AG20443 (cell line): ENCODE measurements around the gene NEIL1.
A peak's percentile ranks its signal among the peaks of the same experiment; 100 is the strongest.

Experiments
- DNase-seq: peaks from one replicate; pipeline ENCODE4 v3.0.0; 2012; ENCODE audit warnings: low spot score, mixed read lengths

The NEIL1 gene

DNA sequence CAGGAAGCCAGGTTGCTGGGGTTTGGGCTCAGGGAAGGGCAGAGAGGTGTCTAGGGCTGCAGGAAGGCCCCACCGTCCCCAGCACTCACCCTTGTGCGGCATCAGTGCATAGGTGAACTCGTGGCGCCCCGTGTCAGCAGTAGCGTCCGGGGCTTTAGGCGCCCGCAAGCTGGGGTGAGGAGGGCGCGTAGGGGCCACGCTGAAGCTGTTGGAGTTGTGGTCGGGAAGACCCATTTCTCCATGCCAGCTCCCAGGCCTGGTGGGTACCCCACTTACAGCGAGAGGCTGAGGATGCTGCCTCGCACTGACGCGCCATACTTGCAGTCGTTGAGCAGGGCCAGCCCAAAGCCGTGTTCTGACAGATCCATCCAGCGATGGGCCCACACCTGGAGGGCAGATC, 9.7 kb downstream of the NEIL1 start:
- no peak for DNase-seq

DNA sequence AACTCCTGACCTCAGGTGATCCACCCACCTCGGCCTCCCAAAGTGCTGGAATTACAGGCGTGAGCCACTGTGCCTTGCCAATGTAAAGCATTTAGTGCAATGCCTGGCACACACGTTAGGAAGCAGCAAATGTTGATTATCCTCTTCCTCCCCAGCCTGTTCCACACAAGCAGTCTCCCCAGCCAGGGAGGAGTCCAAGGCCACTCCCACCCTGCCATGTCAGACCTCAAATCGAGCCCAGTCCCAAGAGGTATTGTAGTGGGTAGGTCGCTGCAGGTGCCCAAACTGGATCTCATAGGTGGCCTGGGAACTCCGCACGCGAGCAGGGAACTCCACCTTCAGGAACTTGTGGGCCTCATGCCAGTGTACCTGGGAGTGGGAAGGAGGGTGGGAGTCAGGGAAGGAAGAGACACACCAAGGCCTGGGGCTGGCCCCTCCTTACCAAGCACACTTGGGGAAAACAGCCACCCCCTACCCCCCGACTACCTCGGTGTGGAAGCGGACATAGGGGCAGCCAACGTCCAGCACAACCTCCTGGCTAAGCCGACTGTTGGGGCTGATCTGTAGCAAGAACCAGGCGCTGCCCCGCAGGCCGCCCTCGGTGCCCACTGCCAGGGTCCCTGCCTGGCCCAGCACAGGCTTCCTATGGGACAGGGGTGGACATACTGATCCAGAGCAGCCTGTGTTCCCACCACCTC, 11.3 kb downstream of the NEIL1 start:
- no peak for DNase-seq

DNA sequence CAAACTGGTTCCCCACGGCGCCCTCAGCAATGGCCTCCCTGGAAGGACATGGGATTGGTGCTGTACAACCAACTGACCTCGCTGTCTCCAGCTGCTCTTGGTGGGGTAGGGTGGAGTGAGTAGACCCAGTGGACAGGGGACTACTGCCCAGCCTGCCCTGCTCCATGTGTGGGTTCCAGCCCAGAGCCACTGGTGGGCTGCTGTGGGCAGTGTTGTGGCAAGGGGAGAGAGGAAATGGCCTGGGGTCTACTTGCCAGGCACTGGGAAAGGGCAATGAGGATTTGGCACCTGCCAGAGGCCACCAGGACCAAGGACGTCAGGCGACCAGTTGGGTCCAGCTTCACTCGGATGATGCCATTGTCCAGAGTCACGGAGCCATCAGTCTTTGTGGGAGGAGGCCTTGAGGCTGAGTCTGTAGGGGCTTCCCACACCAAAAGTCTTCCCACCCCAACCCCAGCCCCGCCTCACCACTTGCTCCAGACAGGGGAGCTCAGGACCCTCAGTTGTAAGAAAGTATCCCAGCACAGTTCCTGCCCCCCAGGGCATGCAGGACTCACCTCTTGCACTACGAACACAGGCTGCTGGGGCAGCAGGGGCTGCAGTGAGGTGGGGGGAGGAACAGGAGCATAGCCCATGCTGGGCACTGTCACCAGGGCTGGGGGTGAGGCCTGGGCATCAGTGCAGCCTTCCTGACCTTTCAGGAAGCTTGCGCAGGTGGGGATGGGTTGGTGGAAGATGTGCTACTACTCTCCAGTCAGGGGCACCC, 12.1 kb downstream of the NEIL1 start:
- no peak for DNase-seq

DNA sequence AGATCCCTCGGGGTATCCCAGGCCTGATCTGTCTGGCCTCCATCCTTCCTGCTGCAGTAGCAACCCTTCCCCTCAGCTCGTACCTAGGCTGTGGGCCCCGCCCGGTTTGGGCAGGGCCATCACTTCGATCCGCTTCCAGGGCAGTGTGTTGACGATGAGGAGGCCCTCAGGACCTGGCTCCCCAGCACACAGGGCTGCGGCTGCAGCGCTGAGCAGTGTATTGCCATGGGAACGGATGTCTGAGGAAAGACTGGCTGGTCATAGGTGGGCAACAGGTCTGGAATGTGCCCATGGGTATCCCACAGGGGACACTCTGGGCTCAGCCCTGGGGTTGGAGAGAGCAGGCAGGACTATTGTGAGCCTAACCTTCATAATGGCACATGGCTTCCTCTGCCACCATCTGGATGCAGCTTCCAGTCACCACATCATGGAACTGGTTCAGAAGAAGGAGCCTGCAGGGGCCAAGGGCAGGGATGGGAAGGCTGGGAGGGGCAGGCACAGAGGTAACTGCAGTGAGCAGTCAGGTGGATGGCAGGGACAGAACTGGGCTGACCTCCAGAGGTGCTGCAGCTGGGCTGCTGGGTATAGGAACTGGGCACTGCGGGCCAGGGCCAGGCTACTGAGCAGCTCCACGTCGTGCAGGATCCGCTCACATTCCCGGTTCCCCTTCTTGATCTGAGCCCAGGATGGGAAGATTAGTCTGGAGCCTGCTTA, 12.9 kb downstream of the NEIL1 start:
- no peak for DNase-seq

DNA sequence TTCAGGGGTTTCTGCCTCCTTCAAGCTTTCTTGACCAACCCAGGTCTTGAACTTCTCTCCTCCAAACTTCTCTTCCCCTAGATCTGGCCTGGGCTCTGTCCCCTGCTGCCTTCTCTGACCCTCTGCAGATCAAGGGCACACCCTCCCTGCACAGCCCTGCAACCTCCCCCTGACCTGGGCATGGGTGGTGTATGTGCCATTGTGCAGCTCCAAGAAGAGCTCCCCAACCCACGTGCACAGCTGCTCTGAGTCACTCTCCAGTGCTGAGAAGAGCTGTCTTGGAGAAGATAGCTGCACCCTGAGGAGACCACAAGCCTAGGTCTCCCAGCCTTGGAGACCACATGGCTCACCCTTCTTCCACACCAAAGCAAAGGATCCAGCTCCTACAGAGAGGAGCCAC, 13.6 kb downstream of the NEIL1 start:
- no peak for DNase-seq

DNA sequence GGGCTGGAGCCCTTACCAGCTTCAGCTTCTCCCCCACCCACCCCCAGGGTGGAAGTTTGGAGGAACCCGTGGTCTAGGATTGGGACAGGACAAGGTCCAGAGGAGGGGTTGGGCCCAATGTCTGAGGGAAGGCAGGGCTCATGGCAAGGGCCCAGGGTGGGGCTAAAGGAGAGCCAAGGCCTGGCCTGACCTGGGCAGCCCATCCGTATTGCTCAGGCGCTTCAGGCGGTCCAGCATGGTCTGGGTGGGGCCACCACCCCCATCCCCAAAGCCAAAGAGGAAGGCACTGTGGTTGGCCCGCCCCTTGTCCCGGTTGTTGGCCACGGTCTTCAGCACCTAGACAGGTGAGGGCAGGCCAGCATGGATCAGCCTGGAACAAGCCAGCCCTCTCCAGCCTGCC, 14.0 kb downstream of the NEIL1 start:
- DNase-seq: no peak

DNA sequence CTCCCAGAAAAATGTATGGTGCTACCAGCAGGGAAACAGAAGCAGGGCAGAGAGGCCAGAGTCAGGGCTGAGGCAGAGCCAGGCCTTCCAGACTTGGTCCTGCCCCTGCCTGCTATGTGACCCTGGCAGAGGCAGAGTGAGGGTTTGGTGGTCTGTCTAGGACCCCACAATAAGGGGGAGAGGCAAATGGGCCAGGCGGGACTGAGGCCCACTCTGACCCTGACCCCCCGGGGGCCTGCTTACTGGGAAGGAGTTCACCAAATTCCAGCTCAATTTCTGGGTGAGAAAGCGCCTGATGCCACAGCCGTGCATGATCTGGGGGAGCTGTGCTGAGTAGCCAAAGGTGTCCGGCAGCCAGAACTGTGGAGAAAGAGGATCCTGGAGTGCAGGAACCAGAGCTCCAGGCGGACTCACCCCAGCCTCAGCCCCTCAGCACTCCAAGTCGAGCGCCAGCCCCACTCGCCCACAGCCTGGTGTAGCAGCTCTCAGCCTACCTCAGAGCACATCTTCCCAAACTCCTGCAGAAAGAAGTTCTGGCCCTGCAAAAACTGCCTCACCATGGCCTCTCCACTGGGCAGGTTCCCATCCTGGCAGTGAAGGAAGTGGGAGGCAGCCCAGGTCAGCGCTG, 14.6 kb downstream of the NEIL1 start:
- DNase-seq: no peak

DNA sequence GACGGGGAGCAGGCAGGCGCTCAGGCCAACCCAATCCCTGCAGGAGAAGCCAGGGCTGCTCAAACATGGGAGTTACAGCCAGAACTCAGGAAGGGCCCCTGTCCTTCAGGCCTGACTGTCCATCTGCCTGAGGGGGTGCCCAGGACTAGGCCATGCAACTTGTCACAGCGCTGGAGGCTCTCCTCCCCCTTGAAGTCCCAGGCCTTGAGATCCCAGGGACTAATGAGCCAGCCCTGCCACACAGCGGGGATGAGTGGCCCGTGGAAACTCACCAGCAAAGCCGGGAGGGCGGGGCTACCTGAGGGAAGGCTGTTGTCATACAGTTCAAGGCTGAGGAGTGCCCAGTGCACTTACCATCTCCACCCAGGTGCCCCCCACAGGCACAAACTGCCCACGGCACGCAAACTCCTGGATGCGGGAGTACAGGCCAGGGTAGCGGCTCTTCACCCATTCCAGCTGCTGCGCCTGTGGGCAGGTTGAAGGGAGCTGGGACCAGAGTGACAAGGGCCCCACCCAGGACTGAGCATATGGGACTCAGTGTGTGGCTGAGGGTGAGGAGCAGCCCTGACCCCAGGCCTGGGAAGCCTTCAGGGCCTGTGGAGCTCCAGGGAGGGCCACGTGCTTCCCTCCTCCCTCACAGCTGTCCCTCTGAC, 15.3 kb downstream of the NEIL1 start:
- DNase-seq: no peak

DNA sequence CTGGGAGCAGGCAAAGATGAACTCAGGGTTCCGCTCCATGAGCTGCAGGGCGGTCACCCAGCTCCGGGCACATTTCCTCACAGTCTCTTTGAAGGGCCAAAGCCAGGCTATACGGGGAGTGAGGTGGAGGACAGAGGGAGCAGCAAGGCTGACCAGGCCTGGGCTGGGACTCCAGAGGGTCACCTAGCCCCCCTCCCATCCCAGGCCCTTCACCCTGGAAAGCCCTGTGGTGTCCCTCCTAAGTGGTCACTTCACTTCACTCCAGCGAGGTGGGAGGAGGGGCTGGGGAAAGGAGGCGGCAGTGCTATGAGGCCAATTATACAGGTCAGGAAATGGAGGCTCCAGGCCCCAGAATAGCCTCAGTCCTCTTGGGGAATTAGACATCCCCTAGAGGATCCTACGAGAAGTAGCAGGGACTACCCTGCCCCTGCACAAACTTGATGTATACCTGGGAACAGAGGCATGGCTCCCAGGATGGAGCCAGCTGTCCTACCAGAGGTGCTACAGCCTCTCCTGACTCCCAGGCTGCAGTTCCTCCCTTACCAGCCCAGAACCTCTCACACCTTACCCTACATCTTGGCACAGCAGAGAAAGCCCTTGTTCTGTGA, 15.9 kb downstream of the NEIL1 start:
- DNase-seq: no peak

DNA sequence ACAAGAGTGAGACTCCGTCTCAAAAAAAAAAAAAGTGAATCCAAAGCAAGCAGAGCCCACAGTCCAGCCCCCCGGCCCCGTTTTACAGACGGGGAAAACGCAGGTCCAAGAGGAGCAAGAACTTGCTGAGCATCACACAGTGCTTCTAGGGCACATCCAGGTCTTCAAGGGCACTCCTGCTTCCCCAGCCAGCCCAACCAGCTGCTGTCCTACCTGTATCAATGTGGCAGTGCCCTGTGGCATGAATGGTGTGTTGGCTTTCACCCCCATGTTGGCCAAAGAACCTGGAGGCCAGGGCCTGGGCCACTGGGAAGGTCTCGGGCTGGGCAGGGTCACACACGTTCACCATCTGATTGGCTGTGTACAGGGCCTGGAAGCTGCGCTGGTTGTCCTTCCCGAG, 16.9 kb downstream of the NEIL1 start:
- no peak for DNase-seq

DNA sequence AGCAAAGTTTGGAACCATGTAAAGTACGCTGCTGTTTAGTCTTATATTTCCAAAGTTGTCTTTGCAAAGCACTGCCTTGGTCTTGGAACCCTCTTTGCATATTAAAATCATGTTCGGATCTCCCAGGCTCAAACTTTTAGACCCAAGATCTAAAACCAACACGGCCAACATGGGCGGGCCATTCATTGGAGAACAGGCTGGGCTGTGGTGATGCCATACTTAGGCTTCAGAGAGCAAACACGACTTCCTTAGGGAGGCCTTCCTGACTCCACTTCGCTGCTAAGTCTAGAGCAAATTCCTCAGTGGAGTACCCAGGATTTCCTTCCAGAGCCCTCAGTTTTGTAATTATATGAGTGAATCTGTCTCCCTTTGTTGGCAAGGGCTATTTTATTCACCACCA, 18.0 kb downstream of the NEIL1 start:
- no peak for DNase-seq

DNA sequence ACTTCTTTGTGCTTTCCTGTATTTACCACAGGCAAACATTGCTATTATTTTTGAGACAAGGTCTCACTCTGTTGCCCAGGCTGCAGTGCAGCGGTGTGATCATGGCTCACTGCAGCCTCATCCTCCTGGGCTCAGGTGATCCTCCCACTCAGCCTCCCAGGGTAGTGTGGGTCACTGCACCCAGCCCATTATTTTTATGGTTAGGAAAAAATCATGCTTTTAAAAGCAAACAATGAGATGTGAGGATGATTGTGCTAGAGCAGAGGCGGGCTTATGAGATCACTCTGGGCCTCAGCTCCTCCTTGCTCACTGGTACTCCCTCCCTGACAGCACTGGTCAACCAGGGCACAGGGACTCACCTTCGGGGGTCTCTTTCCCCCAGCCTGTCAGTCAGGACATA, 19.3 kb downstream of the NEIL1 start:
- DNase-seq: no peak

DNA sequence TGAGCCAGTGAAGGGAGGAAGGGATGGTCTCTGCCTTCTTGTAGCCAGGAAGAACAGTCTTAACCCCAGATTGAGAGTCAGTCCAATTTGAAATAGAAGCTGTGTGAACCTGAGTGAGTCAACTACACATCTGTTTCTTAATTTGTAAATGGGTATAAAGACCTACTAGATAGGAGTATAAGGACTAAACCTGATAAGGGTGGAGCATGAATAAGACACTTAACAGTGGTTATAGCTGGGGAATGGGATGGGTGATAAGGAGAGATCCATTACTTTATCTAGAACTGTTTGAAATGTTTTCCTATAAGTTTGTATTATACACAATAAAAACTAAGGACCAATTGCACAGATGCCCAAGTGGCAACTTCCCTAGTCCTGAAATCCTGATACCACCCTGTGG, 20.2 kb downstream of the NEIL1 start:
- DNase-seq: no peak

DNA sequence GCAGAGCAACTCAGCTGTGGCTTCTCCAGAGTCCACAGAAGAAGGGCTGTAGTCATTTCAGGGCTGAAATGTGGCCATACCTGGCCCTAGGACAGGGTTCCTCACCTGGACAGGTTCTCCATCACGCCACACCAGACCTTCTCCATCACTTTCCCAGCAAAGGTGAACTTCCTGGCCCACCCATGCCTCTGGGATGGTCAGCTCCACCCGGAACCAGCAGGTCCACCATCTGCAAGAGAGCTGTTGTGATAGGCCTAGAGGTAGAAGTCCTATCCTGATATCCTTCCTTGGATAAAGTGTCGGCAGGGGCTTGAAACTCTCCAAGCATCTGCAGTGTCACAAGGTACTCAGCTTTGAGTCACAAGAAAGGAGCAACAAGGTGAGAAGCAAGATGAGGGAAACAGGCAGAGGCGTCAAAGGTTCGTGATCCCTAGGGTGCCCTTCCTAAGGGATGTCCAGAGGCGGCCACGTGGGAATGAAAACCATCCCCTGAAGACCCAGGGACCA, 20.6 kb downstream of the NEIL1 start:
- DNase-seq: no peak

DNA sequence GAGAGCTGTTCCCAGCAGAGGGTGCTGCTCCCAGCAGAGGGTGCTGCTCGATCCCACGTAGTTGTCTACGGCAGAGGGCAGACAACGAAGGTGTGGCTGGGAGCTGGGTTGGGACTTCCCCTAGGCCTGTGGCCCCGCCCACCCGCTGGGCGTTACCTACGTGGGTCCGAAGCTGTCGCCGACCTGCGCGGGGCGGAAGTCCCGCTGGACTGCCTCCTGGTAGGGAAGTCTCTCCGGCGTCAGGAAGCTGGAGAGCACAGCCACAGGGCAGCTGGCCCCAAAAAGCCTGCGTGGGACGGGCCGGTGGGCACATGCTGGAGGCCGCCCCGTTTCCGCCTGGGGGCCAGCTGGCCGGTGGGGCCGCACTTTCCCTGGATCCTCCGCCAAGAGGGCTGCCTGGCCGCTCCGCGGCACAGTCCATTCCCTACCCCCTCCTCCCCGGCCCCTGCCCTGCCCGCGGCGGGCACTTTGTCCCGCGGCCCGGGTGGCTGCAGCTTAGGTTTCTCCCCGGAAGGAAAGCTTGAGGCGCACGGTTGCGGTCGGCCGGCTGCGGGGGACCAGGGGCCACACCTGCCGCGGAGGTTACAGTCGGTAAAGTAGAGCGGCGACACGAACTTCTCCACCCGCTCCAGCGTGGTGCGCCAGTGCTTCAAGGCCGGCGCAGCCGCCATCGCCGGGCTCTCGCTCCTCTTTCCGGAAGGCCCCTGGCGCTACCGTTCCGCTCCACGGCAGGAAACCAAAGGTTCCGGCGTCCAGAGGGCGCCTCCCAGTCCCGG, 21.3 kb downstream of the NEIL1 start, which contains the start of gene MAN2C1:
MAN2C1 (minus strand) TSS at position 695 of the 776 bp plus-strand sequence; CDS start at position 671, 24 bp downstream.
- DNase-seq: peak; percentile 95

DNA sequence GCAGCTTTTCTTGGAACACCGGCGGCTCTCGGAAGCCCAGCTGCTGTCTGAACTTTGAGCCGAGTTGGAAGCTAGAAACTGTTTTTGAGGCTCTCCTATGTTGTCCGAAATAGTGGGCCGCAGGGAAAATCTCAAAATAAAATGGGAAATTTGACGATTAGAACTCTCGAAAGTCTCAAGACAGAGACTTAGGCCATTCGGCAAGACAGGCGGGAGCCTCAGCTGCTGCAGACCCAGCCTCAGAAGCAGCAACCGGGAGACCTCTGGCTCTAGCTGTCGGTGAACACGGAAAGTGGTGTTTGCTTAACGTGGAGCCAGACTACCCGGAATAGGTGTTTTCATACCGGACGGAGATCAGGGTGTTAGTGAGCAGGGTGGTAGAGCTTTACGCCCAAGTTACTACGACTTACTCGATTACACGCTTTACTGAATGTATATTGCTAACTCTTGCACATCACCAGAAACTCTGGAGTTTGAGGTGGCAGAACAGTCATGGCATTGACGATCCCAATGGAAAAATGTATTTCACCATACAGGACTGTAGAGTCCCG, 21.9 kb downstream of the NEIL1 start:
- no peak for DNase-seq

DNA sequence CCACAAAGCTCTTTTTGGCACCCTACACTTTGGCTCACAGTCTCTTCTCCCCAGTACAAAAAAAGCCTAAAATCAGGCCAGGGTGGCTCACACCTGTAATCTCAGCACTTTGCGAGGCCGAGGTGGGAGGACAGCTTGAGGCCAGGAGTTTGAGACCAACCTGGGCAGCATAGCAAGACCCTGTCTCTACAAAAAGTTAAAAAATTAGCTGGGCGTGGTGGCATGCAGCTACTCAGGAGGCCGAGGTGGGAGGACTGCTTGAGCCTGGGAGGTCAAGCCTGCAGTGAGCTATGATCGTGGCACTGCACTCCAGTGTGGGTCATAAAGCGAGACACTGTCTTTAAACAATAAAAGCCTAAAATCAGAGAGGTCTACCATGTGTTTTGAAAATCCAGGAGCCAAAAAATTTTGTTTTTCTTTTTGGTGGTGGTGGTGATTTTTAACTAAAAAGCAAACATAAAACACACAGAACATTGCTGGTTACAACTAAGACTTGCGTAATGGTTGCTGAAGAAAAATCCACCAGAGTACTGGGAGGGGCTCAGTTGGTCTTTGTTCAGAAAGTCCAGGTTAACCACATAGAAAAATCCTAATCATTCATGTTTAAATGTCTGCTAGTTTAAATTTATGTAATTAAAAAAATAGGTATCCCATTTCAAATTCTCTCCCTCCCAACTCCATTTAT, 23.2 kb downstream of the NEIL1 start:
- DNase-seq: no peak

DNA sequence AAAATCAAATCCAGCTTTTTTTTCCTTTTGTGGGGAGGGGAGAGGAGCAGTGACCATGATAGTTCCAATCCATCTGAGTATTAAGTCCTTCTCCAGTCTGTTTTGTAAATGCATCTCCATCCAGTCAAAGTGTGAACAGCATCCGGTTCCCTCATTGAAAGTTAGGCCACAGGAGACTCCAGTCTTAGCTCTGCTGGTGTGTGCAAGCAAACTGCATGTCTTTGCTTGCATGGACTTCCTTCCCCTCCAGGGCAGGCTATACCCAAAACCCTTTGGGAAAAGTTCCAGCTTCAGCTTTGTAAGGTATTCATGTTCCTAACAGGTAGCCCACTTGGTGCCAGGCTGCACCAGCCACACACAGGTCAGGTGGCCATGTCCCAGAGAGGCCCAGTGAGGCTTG, 24.6 kb downstream of the NEIL1 start:
- no peak for DNase-seq

DNA sequence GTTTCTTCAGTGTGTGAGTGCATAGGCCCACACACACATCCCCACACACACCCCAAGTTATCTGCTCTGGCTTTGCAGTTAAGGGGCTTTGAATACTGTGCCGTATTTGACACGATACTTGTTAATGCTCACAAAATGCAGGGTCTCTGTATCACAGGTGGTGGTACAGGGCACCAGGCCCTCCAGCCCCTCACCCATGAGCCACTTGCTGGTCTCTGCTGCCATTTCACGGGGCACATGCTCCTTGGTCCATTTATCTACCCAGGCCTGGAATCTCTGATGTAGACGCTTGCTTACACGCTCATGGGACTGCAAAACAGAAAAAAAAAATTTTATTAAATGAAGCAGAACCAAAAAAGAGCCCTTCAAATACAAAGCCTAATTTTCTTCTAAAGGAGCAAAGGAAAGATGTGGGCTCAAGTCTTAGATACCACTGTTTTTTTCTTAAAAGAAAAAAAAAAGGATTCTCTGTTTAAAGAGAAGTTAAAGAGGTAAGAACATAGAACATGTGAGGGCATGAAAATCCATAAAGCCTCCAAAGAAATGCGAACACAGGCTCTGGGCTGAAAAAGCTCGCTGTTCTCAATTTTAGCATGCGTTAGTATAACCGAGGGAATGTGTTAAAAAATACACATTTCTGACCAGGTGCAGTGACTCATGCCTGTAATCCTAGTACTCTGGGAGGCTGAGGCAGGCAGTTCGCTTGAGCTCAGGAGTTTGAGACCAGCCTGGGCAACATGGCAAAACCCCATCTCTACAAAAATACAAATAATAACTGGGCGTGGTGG, 25.3 kb downstream of the NEIL1 start:
- no peak for DNase-seq
